ENCODE measurements around the gene WNT8B.

Gene WNT8B

GRCh38 chr10:100483876-100484666 lies 21.3 kb downstream of the WNT8B start:
- DNase-seq, result no peak

DNA sequence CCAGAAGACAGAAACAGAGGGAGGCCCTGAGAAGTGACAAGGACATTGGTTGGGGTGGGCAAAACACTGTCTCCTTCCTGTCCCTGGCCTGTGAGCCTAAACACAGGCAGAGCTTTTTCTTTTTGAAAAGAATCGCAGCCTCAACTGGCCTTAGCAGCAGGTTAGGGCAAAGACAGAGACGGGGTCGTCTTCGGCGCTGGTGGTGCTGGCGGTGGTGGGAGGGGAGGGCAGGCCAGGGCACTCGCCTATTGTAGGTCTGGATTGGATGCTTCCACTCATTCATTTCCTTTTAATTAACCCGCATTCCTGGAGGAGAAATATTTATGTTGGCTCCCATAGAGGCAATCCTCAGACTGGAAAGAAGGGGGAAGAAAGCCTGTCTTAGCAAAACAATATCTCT lies 22.6 kb downstream of the WNT8B start:
- no peak for DNase-seq

GRCh38 chr10:100485801-100486495 lies 23.1 kb downstream of the WNT8B start:
- DNase-seq, result no peak

- no peak for DNase-seq
Measured at GRCh38 chr10:100487529-100487928, 24.7 kb downstream of the WNT8B start.

DNA sequence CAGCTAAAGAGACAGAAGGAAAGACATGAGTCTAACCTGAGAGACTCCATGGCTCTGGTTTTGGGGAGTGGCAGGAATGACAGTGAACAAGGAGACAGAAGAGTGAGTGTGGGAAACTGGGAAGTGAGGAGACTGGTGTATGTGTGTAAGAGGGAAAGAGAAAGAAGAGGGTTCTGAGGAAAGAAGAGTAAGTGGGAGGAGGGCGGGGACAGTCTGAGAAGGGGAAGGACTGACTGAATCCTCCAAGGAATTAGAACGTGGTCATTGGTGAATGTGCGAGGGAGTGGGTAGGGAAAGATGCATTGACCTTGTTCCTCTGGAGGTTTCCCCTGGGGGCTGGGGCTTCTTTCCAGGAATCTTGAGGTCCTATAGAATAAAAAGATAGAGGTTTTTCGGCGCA lies 26.6 kb downstream of the WNT8B start:
- DNase-seq, result no peak

GRCh38 chr10:100490531-100490930 lies 27.7 kb downstream of the WNT8B start:
- no peak for DNase-seq

DNA sequence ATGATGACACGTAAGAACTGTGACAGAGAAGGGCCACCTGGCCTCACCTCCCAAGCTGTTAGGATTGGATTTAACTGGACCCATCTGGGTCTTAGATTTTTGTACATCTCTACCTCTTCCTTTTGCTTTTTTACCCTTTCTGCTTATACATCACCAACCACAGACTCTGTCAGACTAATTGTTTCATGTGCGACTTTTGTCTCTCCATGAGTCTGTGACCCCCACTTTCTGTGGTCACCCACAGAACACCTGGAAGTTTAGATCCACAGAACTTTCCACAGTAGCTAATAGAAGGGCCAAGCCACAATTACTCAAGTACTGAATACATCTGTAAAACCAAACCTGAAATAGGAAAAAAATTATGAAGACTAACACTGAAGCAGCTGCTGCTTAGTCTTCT lies 33.8 kb downstream of the WNT8B start:
- peak; percentile 8 for DNase-seq

GRCh38 chr10:100498059-100498458 lies 35.2 kb downstream of the WNT8B start:
- no peak for DNase-seq

GRCh38 chr10:100501423-100501822 lies 38.6 kb downstream of the WNT8B start:
- no peak for DNase-seq

DNA sequence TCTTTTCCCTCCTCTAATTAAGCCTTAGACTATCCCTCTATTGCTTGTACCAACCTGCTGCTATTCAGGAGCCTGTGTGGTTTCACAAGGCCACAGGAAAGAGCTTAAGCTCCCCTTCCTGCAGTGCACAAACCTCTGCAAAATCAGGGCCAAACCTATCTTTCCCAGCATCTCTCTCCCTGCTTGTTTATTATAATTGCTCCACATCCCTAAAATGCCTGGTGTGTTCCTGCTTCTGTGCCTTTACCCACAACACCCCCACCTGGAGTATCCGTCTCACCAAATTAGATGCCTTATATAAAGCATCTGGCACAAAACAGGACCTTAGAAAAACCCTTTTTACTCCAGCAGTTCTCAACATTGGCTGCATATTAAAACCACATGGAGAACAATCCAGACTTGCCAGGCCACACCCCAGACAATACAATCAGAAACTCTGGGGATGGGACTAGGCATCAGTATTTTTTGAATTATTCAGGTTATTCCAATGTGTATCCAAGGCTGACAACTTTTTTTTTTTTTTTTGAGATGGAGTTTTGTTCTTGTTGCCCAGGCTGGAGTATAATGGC lies 40.2 kb downstream of the WNT8B start:
- DNase-seq, result no peak

- no peak for DNase-seq
Measured at GRCh38 chr10:100504096-100504495, 41.3 kb downstream of the WNT8B start.

DNA sequence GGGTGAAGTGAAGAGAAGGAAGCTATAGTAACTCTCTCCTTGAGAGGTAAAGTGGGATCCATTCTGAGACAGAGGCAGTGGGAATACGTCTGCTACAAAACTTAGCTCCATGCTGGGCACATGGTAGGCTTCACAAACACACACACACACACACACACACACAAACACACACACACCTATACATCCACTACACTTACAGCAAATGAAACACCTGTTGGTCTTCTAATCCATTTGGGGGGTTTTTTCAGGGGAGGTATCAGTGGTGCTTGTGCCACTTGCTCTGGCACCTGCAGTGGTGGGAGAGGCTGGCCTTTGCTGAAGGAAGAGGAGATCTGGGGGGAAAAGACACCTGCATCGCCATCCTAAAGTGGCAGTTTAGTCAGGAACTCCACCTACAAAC lies 42.4 kb downstream of the WNT8B start:
- DNase-seq, result no peak

DNA sequence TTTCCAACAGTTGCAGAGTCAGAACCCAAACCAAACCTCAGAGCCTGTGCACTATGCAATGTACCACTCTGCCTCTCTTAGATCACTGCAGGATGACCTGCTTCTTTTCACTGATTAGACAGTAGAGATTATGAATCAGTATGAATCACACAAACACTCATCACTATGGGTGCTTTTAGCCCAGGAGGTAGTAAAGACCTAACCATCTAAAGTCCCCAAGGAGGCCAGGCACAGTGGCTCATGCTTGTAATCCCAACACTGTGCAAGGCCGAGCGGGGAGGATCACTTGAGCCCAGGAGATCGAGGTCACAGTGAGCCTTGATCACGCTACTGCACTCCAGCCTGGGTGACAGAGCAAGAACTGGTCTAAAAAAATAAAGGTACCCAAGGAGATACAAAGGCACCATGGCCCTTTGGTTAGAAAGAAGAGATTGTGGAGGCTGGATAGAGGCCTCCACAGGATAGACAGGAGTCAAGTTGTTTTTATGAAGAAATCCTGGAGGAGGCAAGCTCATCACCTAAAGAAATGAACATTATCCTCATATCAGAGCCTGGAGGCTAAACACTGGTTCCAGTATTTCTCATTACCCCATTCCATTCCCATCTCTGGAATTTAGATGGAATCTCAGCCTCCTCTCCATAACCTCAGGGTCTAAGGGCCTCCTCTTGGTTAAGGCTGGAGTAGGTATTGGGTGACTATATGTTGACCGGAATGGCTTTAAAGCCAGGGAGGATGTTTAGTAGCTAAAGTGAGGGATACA lies 44.0 kb downstream of the WNT8B start:
- DNase-seq, result peak; percentile 52

DNA sequence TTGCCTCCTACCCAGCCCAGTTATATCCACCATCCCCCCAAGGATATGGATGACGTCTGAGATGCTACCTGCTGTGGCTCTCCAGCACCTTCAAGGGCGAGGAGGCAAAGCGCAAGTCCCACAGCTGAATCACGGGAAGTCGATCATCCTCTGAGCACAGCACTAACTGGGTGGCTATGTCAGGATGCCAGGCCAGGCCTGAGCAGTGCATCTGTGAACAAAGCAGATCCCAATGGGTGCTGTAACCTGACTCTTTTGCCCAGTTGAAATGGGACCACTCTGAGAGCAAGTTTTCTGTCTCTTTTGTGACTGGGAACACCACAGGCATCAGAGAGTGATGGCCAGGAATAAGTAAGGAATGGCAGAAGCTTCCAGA lies 44.5 kb downstream of the WNT8B start:
- peak; percentile 9 for DNase-seq

GRCh38 chr10:100508266-100508665 lies 45.5 kb downstream of the WNT8B start:
- DNase-seq, result no peak

GRCh38 chr10:100508691-100509150 lies 45.9 kb downstream of the WNT8B start:
- DNase-seq, result peak; percentile 46

- DNase-seq, result peak; percentile 73
Measured at GRCh38 chr10:100509241-100509840, 46.5 kb downstream of the WNT8B start.

DNA sequence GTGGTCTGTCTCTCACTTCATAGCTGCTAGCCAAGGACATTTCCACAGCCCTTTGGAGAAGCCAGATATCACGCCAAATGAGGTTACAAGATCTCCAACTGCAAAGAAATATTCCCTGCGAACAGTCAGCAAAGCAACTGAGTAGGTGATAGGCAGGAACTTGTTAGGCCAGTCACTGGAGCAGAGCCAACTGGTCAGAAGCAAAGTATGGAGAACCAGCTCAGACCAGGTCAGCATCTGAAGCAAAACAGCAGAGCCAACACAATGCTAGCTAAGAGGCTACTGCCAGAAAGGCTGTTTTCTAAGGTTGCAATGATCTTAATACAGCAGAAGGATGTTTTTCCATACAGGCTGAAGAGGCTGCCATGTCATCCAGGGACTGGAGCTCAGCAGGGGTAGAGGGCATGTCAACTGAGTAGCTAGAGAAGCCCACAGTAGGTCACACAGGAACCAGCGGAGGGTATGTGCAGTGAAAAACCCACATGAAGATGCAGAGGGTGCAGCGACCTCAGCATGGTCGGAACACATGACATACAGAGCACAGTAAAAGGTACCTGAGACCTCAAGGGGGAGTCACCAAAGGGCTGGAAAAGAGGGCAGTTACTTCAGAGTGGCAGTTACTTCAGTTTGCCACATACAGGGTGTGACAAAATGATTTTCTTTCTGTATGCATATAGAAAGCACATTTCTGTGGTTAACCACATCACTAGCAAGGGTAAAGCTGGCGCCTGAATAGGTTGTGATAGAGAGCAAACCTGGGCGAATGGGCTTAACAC lies 47.9 kb downstream of the WNT8B start:
- DNase-seq, result peak; percentile 81

DNA sequence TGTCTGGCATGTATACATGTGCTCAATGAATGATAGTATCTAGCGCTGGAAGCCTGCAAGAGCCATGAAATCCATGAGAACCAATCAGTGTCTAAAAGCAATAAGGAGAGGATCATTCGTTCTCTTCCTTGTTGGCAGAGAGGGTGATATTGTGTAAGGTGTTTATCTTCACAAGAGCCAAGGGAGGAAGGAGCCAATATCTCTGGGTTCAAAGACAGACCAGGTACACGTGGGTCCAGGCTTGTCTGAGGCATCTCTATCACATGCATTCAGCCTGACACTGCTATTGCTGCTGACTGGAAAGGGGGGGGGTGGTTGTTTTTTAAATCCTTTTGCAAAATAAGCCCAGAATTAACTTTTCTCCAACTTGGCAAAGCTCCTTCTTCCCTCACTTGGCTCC lies 52.8 kb downstream of the WNT8B start:
- DNase-seq, result no peak

DNA sequence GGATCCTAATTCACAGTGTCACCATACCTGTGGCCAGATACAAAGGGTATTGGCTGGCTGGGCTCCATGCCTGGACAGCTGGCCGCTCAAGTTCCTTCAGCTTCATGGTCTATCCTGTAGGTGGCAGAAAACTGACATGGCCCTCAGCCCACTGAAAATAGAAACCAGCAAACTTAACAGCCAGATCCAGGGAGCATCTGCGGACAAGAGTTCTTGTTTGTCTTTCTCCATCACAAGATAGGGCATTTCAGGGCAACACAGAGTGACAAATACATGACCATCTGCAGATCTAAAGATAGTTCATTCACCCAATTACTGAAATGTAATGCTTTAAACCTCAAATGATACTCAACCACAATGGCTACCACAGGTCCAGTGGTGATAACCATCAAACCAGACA lies 54.0 kb downstream of the WNT8B start:
- no peak for DNase-seq

DNA sequence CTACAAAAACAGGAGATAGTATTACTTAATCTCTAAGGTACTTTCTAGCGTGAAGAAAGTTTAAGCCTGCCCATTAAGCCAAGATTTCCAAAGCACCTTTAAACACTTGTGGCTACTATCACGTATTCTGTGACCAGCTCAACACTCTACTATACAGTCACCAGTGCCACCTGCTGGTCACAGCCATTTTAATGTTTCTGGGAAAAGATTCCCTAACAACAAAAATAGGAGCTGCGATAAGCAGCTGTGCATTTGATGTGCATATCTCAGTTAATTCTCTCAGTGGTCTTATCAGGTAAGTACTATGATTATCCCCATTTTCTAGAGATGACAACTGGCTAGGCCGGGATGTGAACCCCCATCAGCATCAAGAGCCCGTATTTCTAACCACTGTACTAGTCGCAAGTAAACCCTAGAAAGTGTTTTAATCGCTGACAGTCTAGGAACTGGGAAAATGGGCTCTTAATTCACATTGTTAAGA lies 56.0 kb downstream of the WNT8B start:
- peak; percentile 33 for DNase-seq
